ENCODE results near the gene ARHGAP32. TPM values are rescaled to one million over a fixed set of nuclear protein-coding genes. Genes with fewer than 3 reads are reported as not detected.

ARHGAP32 gene
- total and polyA plus RNA-seq, 2 experiments from 2014 or later = 4.0 to 13.0 TPM

- Histone ChIP-seq H3K4me1 (ENCODE audit: low read depth) (peaks cover under 1% of the 10 kb centered on the region), H3K4me3 (no peak within 1 kb of the TSS), H3K27me3 (no peaks in the 10 kb centered on the region), H3K36me3 (no peaks in the 10 kb centered on the region), H3K27ac (no peak within 1 kb of the TSS), H3K9me3 (ENCODE audit: low read depth) (no peaks in the 10 kb centered on the region)
- no peak for TF ChIP-seq CTCF (IDR thresholded peaks at IDR 0.05; ENCODE audit: low read depth, low read length)
- no peak for DNase-seq (ENCODE audit: low read depth in 1 of 2, low spot score in 1 of 2)
Observed at GRCh38 chr11:128942817-128943427, 249.2 kb downstream of the ARHGAP32 start, which contains the start of gene TP53AIP1. Gene TP53AIP1 (minus strand): TSS chr11:128942871. CDS start chr11:128937818, 5,053 bp downstream.

- TF ChIP-seq CTCF (IDR thresholded peaks at IDR 0.05; ENCODE audit: low read depth, low read length) = no peak
- H3K4me3 ChIP-seq = no peak overlapping the region
- no peak for DNase-seq (ENCODE audit: low read depth in 1 of 2, low spot score in 1 of 2)
- no peak overlapping the region for H3K27ac ChIP-seq
- no peaks in the 10 kb centered on the region for H3K9me3 ChIP-seq (ENCODE audit: low read depth)
- H3K4me1 ChIP-seq (ENCODE audit: low read depth) = peaks cover 3% of the 10 kb centered on the region
- no peaks in the 10 kb centered on the region for H3K27me3 ChIP-seq
- H3K36me3 ChIP-seq = no peaks in the 10 kb centered on the region
Observed at GRCh38 chr11:128942272-128942612, 249.9 kb downstream of the ARHGAP32 start.

GRCh38 chr11:128941573-128942271, 250.4 kb downstream of the ARHGAP32 start:
- Histone ChIP-seq H3K27me3 (no peaks in the 10 kb centered on the region), H3K4me1 (ENCODE audit: low read depth) (peaks cover 8% of the 10 kb centered on the region), H3K36me3 (no peaks in the 10 kb centered on the region), H3K4me3 (no peak overlapping the region), H3K27ac (no peak overlapping the region), H3K9me3 (ENCODE audit: low read depth) (no peaks in the 10 kb centered on the region)
- DNase-seq (ENCODE audit: low read depth in 1 of 2, low spot score in 1 of 2) = no peak
- no peak for TF ChIP-seq CTCF (IDR thresholded peaks at IDR 0.05; ENCODE audit: low read depth, low read length)

- peaks cover 14% of the 10 kb centered on the region for H3K4me1 ChIP-seq (ENCODE audit: low read depth)
- no peaks in the 10 kb centered on the region for H3K9me3 ChIP-seq (ENCODE audit: low read depth)
- DNase-seq (ENCODE audit: low read depth in 1 of 2, low spot score in 1 of 2) = no peak
- H3K27me3 ChIP-seq = no peaks in the 10 kb centered on the region
- H3K4me3 ChIP-seq = no peak overlapping the region
- no peak overlapping the region for H3K27ac ChIP-seq
- no peak for TF ChIP-seq CTCF (IDR thresholded peaks at IDR 0.05; ENCODE audit: low read depth, low read length)
- no peaks in the 10 kb centered on the region for H3K36me3 ChIP-seq
Observed at GRCh38 chr11:128941110-128941509, 251.0 kb downstream of the ARHGAP32 start.

GRCh38 chr11:128940603-128941002, 251.5 kb downstream of the ARHGAP32 start:
- TF ChIP-seq CTCF (IDR thresholded peaks at IDR 0.05; ENCODE audit: low read depth, low read length) = no peak
- peaks cover 16% of the 10 kb centered on the region for H3K4me1 ChIP-seq (ENCODE audit: low read depth)
- no peaks in the 10 kb centered on the region for H3K9me3 ChIP-seq (ENCODE audit: low read depth)
- H3K27me3 ChIP-seq = no peaks in the 10 kb centered on the region
- H3K4me3 ChIP-seq = no peak overlapping the region
- no peaks in the 10 kb centered on the region for H3K36me3 ChIP-seq
- DNase-seq (ENCODE audit: low read depth in 1 of 2, low spot score in 1 of 2) = no peak
- H3K27ac ChIP-seq = no peak overlapping the region

Measured in cardiac muscle cell (in vitro differentiated cells and primary cell).